ENCODE data around the gene DENND1C.

The DENND1C gene

GRCh38 chr19:6452223-6452614 is 29.4 kb downstream of the DENND1C start:
- Histone ChIP-seq H3K4me3 (replicated peaks; ENCODE audit: low read depth, low read length) (no peak overlapping the region), H3K36me3 (ENCODE audit: control insufficient read depth, insufficient read depth, low read length) (peaks cover 36% of the 10 kb centered on the region), H3K27me3 (replicated peaks; ENCODE audit: control insufficient read depth, insufficient read depth, low read length) (no peaks in the 10 kb centered on the region)
- no peak for DNase-seq (ENCODE audit: extremely low read depth, insufficient read length)
- TF ChIP-seq, protein P1, sequence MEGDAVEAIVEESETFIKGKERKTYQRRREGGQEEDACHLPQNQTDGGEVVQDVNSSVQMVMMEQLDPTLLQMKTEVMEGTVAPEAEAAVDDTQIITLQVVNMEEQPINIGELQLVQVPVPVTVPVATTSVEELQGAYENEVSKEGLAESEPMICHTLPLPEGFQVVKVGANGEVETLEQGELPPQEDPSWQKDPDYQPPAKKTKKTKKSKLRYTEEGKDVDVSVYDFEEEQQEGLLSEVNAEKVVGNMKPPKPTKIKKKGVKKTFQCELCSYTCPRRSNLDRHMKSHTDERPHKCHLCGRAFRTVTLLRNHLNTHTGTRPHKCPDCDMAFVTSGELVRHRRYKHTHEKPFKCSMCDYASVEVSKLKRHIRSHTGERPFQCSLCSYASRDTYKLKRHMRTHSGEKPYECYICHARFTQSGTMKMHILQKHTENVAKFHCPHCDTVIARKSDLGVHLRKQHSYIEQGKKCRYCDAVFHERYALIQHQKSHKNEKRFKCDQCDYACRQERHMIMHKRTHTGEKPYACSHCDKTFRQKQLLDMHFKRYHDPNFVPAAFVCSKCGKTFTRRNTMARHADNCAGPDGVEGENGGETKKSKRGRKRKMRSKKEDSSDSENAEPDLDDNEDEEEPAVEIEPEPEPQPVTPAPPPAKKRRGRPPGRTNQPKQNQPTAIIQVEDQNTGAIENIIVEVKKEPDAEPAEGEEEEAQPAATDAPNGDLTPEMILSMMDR (IDR thresholded peaks at IDR 0.05; ENCODE audit: insufficient read depth, low read length, poor library complexity, severe bottlenecking): no peak

- Histone ChIP-seq H3K27me3 (replicated peaks; ENCODE audit: control insufficient read depth, insufficient read depth, low read length) (no peaks in the 10 kb centered on the region), H3K36me3 (ENCODE audit: control insufficient read depth, insufficient read depth, low read length) (peaks cover 36% of the 10 kb centered on the region), H3K4me3 (replicated peaks; ENCODE audit: low read depth, low read length) (no peak overlapping the region)
- DNase-seq (ENCODE audit: extremely low read depth, insufficient read length): no peak
- TF ChIP-seq, protein P1 (IDR thresholded peaks at IDR 0.05; ENCODE audit: insufficient read depth, low read length, poor library complexity, severe bottlenecking): no peak
Measured at GRCh38 chr19:6451583-6452222, 29.9 kb downstream of the DENND1C start.

GRCh38 chr19:6450166-6450565 is 31.4 kb downstream of the DENND1C start:
- no peak for DNase-seq (ENCODE audit: extremely low read depth, insufficient read length)
- H3K36me3 ChIP-seq (ENCODE audit: control insufficient read depth, insufficient read depth, low read length): peaks cover 28% of the 10 kb centered on the region

DNA sequence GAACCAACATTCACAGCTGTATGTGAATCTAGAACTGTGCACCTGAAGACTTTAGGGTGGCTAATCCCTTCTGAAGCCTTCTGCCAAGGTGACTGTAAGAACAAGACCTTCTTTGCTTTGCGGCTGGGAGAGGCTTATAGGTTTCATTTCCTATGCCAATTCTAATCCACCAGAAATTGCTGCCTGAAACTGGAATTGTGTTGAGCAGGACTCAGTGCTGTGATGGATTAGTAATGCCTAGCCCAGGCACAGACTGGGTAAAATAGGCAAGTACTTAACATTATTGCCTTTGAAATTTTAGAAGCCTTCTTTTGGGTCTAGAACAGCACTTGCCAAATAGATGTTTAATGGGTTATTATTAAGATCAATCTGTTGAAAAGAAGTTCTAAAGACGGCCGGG is 33.5 kb downstream of the DENND1C start:
- H3K4me3 ChIP-seq (replicated peaks; ENCODE audit: low read depth, low read length): no peak overlapping the region
- no peaks in the 10 kb centered on the region for H3K27me3 ChIP-seq (replicated peaks; ENCODE audit: control insufficient read depth, insufficient read depth, low read length)
- DNase-seq (ENCODE audit: extremely low read depth, insufficient read length): no peak
- peaks cover 21% of the 10 kb centered on the region for H3K36me3 ChIP-seq (ENCODE audit: control insufficient read depth, insufficient read depth, low read length)
- TF ChIP-seq, protein P1 (IDR thresholded peaks at IDR 0.05; ENCODE audit: insufficient read depth, low read length, poor library complexity, severe bottlenecking): no peak

More at GRCh38 chr19:6450166-6450565, 31.4 kb downstream of the DENND1C start:
- TF ChIP-seq, protein P1 (IDR thresholded peaks at IDR 0.05; ENCODE audit: insufficient read depth, low read length, poor library complexity, severe bottlenecking): no peak
- Histone ChIP-seq H3K4me3 (replicated peaks; ENCODE audit: low read depth, low read length) (no peak overlapping the region), H3K27me3 (replicated peaks; ENCODE audit: control insufficient read depth, insufficient read depth, low read length) (no peaks in the 10 kb centered on the region)

DNA sequence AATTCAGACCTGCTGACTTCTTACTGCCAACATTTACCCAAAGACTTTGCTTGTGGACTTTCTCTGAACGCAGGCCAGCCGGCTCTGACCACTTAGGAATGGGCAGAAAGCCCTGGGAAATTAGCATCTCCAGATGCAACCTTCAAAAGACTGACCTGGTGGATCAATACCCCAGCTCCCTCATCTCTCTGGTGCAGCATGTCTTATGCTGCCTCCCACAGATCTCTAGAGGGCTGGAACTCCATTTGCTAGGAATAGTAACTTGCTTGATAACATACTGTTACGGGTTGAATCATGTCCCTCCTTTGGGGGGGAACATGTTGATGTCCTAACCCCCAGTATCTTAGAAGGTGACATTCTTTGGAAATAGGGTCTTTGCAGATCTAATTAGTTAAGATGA is 35.1 kb downstream of the DENND1C start:
- TF ChIP-seq, protein P1 (IDR thresholded peaks at IDR 0.05; ENCODE audit: insufficient read depth, low read length, poor library complexity, severe bottlenecking): no peak
- DNase-seq (ENCODE audit: extremely low read depth, insufficient read length): no peak
- Histone ChIP-seq H3K4me3 (replicated peaks; ENCODE audit: low read depth, low read length) (no peak overlapping the region), H3K36me3 (ENCODE audit: control insufficient read depth, insufficient read depth, low read length) (peaks cover 10% of the 10 kb centered on the region), H3K27me3 (replicated peaks; ENCODE audit: control insufficient read depth, insufficient read depth, low read length) (no peaks in the 10 kb centered on the region)

DNA sequence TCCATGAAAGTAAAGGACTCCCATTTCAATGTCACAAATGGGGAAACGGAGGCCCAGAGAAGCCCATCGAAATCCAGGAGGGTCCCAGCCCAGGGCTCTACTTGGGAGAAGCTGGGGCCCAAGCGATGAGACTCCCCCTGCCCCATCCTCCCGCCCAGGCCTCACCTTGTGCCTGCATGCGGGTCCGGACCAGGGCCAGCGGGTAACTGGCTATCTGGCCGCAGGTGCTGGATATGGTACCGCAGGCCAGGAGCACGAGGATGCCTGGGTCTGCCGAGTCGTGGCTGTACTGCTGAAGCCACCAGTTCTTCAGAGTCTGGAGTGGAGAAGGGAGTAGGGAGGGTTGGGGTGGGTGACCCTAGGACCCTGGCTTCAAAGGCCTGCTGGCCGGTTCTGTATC is 37.6 kb downstream of the DENND1C start:
- DNase-seq (ENCODE audit: extremely low read depth, insufficient read length): no peak
- H3K4me3 ChIP-seq (replicated peaks; ENCODE audit: low read depth, low read length): no peak overlapping the region
- TF ChIP-seq, protein P1 (IDR thresholded peaks at IDR 0.05; ENCODE audit: insufficient read depth, low read length, poor library complexity, severe bottlenecking): no peak
- no peaks in the 10 kb centered on the region for H3K27me3 ChIP-seq (replicated peaks; ENCODE audit: control insufficient read depth, insufficient read depth, low read length)
- peaks cover 11% of the 10 kb centered on the region for H3K36me3 ChIP-seq (ENCODE audit: control insufficient read depth, insufficient read depth, low read length)

Measured in GM06990 (cell line).